AG08396 (cell line): ENCODE measurements around the gene MTOR.
A peak's percentile ranks its signal among the peaks of the same experiment; 100 is the strongest.
"Not testable (repeated sequence)": the region's sequence is repeated elsewhere in the genome, so short reads cannot be mapped to it uniquely, and the experiment has no call there.

Experiments used
- DNase-seq: peaks from one replicate; pipeline ENCODE4 v3.0.0; 2012; ENCODE audit warnings: low spot score, mixed read lengths

Gene MTOR

GRCh38 chr1:11280719-11281376 is 18.5 kb upstream of the MTOR start:
- no peak for DNase-seq

GRCh38 chr1:11279630-11280029 is 17.3 kb upstream of the MTOR start:
- no peak for DNase-seq

GRCh38 chr1:11279152-11279551 is 16.8 kb upstream of the MTOR start:
- no peak for DNase-seq

- no peak for DNase-seq
Observed at GRCh38 chr1:11273595-11274234, 11.4 kb upstream of the MTOR start.

GRCh38 chr1:11272832-11273594 is 10.7 kb upstream of the MTOR start, which contains the start of gene UBIAD1:
Gene UBIAD1, plus strand, starts transcription at chr1:11273198. Its CDS starts 334 bp downstream, at chr1:11273532.
- DNase-seq: peak; percentile 97

GRCh38 chr1:11272544-11272831 is 10.1 kb upstream of the MTOR start:
- DNase-seq: no peak

GRCh38 chr1:11267350-11268337 is 5.3 kb upstream of the MTOR start:
- DNase-seq: not testable (repeated sequence)

- no peak for DNase-seq
Observed at GRCh38 chr1:11266268-11267074, 4.1 kb upstream of the MTOR start.

GRCh38 chr1:11256299-11256698 is 6.1 kb downstream of the MTOR start:
- DNase-seq: no peak

GRCh38 chr1:11253226-11253625 is 9.1 kb downstream of the MTOR start:
- DNase-seq: no peak

- no peak for DNase-seq
Observed at GRCh38 chr1:11252538-11252937, 9.8 kb downstream of the MTOR start.

GRCh38 chr1:11248169-11248568 is 14.2 kb downstream of the MTOR start:
- DNase-seq: no peak

- no peak for DNase-seq
Observed at GRCh38 chr1:11245904-11246719, 16.2 kb downstream of the MTOR start.

GRCh38 chr1:11245248-11245647 is 17.1 kb downstream of the MTOR start:
- DNase-seq: no peak

- no peak for DNase-seq
Observed at GRCh38 chr1:11238311-11238710, 24.0 kb downstream of the MTOR start.

GRCh38 chr1:11237356-11237755 is 25.0 kb downstream of the MTOR start:
- no peak for DNase-seq

GRCh38 chr1:11233208-11233607 is 29.1 kb downstream of the MTOR start:
- no peak for DNase-seq

GRCh38 chr1:11229203-11229602 is 33.1 kb downstream of the MTOR start:
- no peak for DNase-seq

- DNase-seq: no peak
Observed at GRCh38 chr1:11227106-11228077, 35.0 kb downstream of the MTOR start.
